ENCODE results near the gene NDUFA11.
"Not testable (repeated sequence)": the region's sequence is repeated elsewhere in the genome, so short reads cannot be mapped to it uniquely, and the experiment has no call there.

GRCh38 chr19:5847846-5848245 lies 55.7 kb downstream of the NDUFA11 start:
- not testable (repeated sequence) for TF ChIP-seq ZBTB4 (CRISPR knock-in tag; IDR thresholded peaks at IDR 0.05; ENCODE audit: borderline replicate concordance); ZFP41 (CRISPR knock-in tag; IDR thresholded peaks at IDR 0.05; ENCODE audit: borderline replicate concordance); RBAK (CRISPR knock-in tag; IDR thresholded peaks at IDR 0.05); ZBTB26 (CRISPR knock-in tag; IDR thresholded peaks at IDR 0.05; ENCODE audit: borderline replicate concordance); EP300 (IDR thresholded peaks at IDR 0.05; ENCODE audit: low read depth in 2 of 2, low read length in 2 of 2); EP300 (CRISPR knock-in tag; IDR thresholded peaks at IDR 0.05; ENCODE audit: borderline replicate concordance); CTCF (CRISPR knock-in tag; IDR thresholded peaks at IDR 0.05); TFE3 (CRISPR knock-in tag; IDR thresholded peaks at IDR 0.05); POLR2A (IDR thresholded peaks at IDR 0.05; ENCODE audit: insufficient read depth in 1 of 2, low read depth in 2 of 2, low read length in 2 of 2); EZH2 (conservative IDR thresholded peaks at IDR 0.05; ENCODE audit: low read depth, low read length)
